GM13976 (cell line): ENCODE measurements around the gene SH3RF3.

Experiments used
- DNase-seq: peaks from one replicate; pipeline ENCODE4 v3.0.0; 2012; ENCODE audit warnings: low spot score
- CTCF ChIP-seq: IDR thresholded peaks from 2 replicates; pipeline ENCODE4 v1.5.1; 2012; ENCODE audit warnings: borderline replicate concordance, mild to moderate bottlenecking; ENCODE audit not compliant: insufficient read depth; ENCODE audit errors: extremely low read depth, missing control alignments, control extremely low read depth
- in situ Hi-C: fragments of 300-500 bp; cut with MboI; formaldehyde crosslinking; loops from one replicate; pipeline ENCODE4 v1.12.0; 2022; ENCODE audit warnings: low sequenced_read_pairs, mixed read lengths, inconsistent platforms; ENCODE audit not compliant: unreplicated experiment

Gene SH3RF3

GRCh38 chr2:109292386-109292785, 163.4 kb downstream of the SH3RF3 start:
- no peak for DNase-seq
- in situ Hi-C loops: no loop called here
- no peak for TF ChIP-seq CTCF

- no peak for TF ChIP-seq CTCF
- no peak for DNase-seq
- in situ Hi-C loops: no loop called here
Measured at GRCh38 chr2:109293663-109294062, 164.7 kb downstream of the SH3RF3 start.

GRCh38 chr2:109294523-109294922, 165.5 kb downstream of the SH3RF3 start:
- no peak for TF ChIP-seq CTCF
- DNase-seq: no peak
- in situ Hi-C loops: no loop called here

DNA sequence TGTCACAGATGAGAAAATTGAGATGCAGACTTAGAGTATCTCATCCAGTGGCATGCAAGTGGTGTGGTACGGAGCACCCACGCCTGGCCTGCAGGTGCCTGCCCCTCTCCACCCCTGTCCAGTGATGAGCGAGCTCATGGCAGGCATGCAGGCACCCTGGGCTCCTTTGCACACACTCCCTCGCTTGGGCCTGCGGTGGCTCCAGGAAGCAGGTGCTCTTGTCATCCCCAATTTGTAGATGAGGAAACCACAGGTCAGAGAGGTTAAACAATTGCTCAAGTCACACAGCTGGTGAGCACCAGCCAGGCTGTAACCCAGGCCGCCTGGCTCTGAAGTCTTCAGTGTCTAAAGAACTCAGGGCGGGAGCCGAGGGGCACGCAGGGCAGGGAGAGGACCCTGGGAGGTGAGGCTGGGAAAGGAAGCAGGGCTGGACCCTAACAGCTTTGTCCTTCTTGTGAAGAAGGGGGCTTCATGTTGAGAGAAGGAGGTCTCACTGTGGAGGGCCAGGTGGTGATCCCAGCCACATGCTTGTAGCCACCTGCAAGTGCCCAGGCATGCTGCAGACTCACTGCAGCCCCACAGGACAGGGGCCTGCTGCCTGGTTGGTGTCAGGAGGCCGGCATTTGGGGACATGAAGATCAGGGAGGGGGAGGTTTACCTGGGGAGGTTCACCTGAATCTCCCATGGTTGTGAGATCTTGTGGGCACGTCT, 166.2 kb downstream of the SH3RF3 start:
- in situ Hi-C loops: no loop called here
- TF ChIP-seq CTCF: no peak
- no peak for DNase-seq

- in situ Hi-C loops: no loop called here
- DNase-seq: no peak
Measured at GRCh38 chr2:109295781-109296117, 166.7 kb downstream of the SH3RF3 start.

More at GRCh38 chr2:109295781-109296117, 166.7 kb downstream of the SH3RF3 start:
- no peak for TF ChIP-seq CTCF
